Bronchial smooth muscle cell (primary cell): ENCODE data around the gene ADGRF3. TPM values are rescaled to one million over a fixed set of nuclear protein-coding genes. Genes with fewer than 3 reads are reported as not detected.

Experiments used
- total RNA-seq: library from RNA; depleted of rRNA; stranded (reverse); fragments of >200 nt; gene quantifications from 2 replicates; pipeline ENCODE4 v1.2.1, GENCODE V29; 2014

The ADGRF3 gene, protein sequence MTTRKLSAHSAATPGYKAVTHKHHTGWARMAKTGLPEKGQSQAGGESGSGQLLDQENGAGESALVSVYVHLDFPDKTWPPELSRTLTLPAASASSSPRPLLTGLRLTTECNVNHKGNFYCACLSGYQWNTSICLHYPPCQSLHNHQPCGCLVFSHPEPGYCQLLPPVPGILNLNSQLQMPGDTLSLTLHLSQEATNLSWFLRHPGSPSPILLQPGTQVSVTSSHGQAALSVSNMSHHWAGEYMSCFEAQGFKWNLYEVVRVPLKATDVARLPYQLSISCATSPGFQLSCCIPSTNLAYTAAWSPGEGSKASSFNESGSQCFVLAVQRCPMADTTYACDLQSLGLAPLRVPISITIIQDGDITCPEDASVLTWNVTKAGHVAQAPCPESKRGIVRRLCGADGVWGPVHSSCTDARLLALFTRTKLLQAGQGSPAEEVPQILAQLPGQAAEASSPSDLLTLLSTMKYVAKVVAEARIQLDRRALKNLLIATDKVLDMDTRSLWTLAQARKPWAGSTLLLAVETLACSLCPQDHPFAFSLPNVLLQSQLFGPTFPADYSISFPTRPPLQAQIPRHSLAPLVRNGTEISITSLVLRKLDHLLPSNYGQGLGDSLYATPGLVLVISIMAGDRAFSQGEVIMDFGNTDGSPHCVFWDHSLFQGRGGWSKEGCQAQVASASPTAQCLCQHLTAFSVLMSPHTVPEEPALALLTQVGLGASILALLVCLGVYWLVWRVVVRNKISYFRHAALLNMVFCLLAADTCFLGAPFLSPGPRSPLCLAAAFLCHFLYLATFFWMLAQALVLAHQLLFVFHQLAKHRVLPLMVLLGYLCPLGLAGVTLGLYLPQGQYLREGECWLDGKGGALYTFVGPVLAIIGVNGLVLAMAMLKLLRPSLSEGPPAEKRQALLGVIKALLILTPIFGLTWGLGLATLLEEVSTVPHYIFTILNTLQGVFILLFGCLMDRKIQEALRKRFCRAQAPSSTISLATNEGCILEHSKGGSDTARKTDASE
- total RNA-seq, result not detected in 2 replicates

DNA sequence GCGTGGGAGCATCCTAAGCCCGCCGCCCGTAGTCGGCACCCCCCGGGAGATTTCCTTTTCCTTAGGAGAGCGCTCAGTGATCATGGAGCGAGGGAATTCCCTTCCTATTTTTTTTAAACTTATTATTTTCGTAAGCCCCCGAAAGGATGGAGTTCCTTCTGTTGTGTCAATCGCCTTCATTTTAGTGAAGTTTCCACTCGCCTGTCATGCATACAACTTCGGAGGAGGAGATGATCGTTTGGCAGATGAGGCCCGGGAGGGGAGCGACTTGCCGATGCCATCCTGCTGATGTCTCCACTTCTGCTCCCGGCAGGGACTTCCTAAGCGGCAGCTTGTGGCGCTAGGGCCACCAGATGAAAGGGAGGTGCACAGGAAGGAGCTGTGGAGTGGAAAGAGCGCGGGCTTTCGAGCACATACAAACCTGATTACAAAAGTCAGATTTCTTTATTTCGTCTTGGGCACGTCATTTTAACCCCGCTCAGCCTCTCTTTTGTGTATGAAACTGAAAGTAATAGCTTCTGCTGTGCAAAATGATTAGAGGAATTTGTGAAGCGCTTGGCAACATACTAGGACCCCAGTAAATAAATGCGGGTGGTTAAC lies at the start of gene ADGRF3:
TSS of gene ADGRF3 (minus strand) at position 336 of the 600 bp plus-strand sequence. CDS start 555 bp downstream, outside the sequence.

DNA sequence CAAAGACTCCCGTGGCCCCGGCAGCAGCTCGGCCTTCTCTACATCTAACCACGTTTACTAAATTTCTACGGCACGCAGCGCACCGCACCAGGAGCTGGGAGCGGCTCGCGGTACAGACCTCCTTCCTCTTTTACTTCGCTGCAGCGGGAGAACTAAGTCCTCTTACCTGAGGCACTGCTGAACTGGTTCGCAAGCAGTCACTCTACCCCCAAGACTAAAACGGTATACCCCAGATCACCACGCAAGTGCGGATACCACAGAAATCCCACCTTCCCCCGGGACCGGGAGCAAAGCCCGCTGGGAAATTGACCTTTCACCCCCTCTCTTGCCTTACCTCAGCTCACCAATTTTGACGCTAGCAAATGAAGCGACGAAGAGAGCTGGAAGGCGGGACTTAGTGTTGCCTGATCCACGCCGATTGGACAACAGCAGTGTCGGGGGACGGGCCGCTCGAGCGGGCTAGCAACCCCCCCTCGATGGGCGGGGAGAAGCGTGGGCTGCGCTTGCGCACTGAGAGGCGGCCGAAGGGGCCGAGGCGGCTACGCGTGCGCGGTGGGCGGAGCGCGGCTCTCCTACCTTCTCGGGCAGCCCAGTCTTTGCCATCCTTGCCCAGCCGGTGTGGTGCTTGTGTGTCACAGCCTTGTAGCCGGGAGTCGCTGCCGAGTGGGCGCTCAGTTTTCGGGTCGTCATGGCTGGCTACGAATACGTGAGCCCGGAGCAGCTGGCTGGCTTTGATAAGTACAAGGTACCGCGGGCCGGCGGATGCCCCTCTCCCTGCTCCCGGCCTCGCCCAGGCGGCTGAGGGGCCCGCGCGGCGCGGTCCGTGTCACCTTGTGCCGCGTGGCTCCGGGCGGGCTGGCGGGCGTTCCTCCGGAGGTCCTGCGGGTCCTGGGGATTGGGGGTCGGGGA lies 790 bp downstream of the ADGRF3 start, which contains the start of gene SELENOI:
TSS of gene SELENOI (plus strand) at position 599 of the 909 bp plus-strand sequence. CDS start at position 689, 90 bp downstream.

Other genes with a start within 250 kb of the ADGRF3 start
- 0.26 and 0.47 TPM in 2 replicates for gene GAREM2, start 173.7 kb downstream of the ADGRF3 start, total RNA-seq
- 151 and 152 TPM in 2 replicates for gene HADHA, start 102.2 kb downstream of the ADGRF3 start, total RNA-seq
- 126 and 136 TPM in 2 replicates for gene HADHB, start 101.8 kb downstream of the ADGRF3 start, total RNA-seq
- 7.3 and 11.0 TPM in 2 replicates for gene SELENOI, start 646 bp downstream of the ADGRF3 start, total RNA-seq
- under 0.01 and 0.16 TPM in 2 replicates for gene DRC1, start 55.1 kb upstream of the ADGRF3 start, total RNA-seq
- gene OTOF, start 131.3 kb upstream of the ADGRF3 start, total RNA-seq, result under 0.01 TPM in 1 of 2 replicates, not detected in the other